Neuron (in vitro differentiated cells): ENCODE results near the gene CYP4F12.

Source experiments
- H2AFZ ChIP-seq: one replicate; pipeline ENCODE4 v1.6.1; 2013; ENCODE audit warnings: low read depth, mild to moderate bottlenecking, inconsistent platforms, low read length, moderate library complexity
- H3K27me3 ChIP-seq: one replicate; pipeline ENCODE4 v1.6.1; 2013; ENCODE audit warnings: low read length; ENCODE audit not compliant: insufficient read depth
- H3K36me3 ChIP-seq: one replicate; pipeline ENCODE4 v1.6.1; 2013; ENCODE audit warnings: low read length; ENCODE audit not compliant: insufficient read depth
- H3K4me1 ChIP-seq: one replicate; pipeline ENCODE4 v1.6.1; 2013; ENCODE audit warnings: low read length; ENCODE audit not compliant: insufficient read depth
- H3K4me3 ChIP-seq: 2 replicates; pipeline ENCODE4 v1.5.1; 2013; ENCODE audit warnings: mild to moderate bottlenecking, low read length, moderate library complexity
- H3K9me3 ChIP-seq: one replicate; pipeline ENCODE4 v1.6.1; 2013; ENCODE audit warnings: low read length

The CYP4F12 gene

DNA sequence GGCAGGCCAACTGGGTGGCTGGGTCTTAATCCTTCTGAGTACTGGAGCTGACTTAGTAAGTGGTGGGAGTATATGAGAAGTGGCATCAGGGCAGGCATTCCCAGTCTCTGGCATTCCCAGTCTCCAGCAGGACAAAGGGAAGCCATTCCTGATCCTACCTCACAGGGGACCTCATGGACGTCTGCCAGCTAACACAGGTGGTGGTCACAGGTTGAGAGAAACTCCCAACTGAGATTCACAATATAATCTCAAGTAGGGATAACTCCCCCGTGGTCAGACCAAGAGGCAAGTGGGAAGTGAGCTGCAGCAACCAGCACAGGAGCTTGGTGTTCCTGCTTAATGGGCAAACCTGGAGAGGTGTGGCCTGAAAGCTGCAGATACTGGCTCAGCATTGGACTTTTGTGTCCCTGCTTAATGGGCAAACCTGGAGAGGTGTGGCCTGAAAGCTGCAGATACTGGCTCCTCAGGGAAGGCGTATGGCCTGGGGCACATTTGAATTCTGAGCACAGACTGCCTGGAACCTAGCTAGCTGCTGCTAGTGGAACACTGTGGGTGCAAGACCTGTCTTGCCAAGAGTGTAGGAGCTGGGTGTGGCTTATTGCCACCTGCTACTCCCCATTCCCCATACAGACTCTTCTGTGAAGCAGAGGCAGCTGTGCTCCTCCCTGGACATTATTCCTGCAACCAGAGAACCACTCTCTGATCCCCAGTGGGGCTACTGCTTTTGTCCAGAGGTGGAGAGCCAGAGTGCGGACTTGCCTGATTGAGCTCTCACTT is 29.1 kb downstream of the CYP4F12 start:
- no peak overlapping the region for H3K4me3 ChIP-seq
- no peak overlapping the region for H2AFZ ChIP-seq
- H3K27me3 ChIP-seq: no peaks in the 10 kb centered on the region
- no peaks in the 10 kb centered on the region for H3K4me1 ChIP-seq
- H3K9me3 ChIP-seq: no peaks in the 10 kb centered on the region
- H3K36me3 ChIP-seq: no peaks in the 10 kb centered on the region

- Histone ChIP-seq H3K9me3 (no peaks in the 10 kb centered on the region), H3K4me3 (no peak overlapping the region)
Observed at GRCh38 chr19:15702534-15702930, 29.6 kb downstream of the CYP4F12 start.

GRCh38 chr19:15714638-15715037 is 41.8 kb downstream of the CYP4F12 start:
- H3K9me3 ChIP-seq: no peaks in the 10 kb centered on the region
- H3K4me1 ChIP-seq: no peaks in the 10 kb centered on the region
- no peaks in the 10 kb centered on the region for H3K27me3 ChIP-seq
- no peak overlapping the region for H2AFZ ChIP-seq
- no peaks in the 10 kb centered on the region for H3K36me3 ChIP-seq
- H3K4me3 ChIP-seq: no peak overlapping the region

More at GRCh38 chr19:15702534-15702930, 29.6 kb downstream of the CYP4F12 start:
- Histone ChIP-seq H2AFZ (no peak overlapping the region), H3K36me3 (no peaks in the 10 kb centered on the region), H3K4me1 (no peaks in the 10 kb centered on the region), H3K27me3 (no peaks in the 10 kb centered on the region)

DNA sequence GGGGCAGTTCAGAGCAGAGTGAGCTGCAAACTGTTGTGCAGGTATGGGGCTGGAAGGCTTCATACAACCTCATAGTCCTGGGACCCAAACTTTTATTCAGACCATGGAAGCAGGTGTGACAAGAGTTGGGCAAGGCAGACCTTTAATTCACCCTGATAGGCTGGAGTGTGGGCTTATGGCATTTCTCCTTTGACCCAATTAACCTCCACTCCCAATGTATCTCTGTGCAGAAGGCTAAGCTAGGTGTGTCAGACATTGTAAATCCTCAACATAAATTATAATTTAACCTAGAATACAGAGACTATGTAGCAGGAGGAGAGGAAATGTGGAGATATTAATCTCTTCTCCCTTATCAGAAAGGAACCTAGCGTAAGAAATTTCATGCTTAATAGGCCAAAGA is 42.8 kb downstream of the CYP4F12 start:
- no peaks in the 10 kb centered on the region for H3K9me3 ChIP-seq

GRCh38 chr19:15717809-15718208 is 44.9 kb downstream of the CYP4F12 start:
- no peaks in the 10 kb centered on the region for H3K27me3 ChIP-seq
- no peaks in the 10 kb centered on the region for H3K4me1 ChIP-seq
- no peak overlapping the region for H3K4me3 ChIP-seq
- H2AFZ ChIP-seq: no peak overlapping the region
- no peaks in the 10 kb centered on the region for H3K36me3 ChIP-seq
- H3K9me3 ChIP-seq: no peaks in the 10 kb centered on the region

More for the DNA sequence above, 42.8 kb downstream of the CYP4F12 start:
- H3K4me1 ChIP-seq: no peaks in the 10 kb centered on the region
- no peaks in the 10 kb centered on the region for H3K36me3 ChIP-seq
- no peaks in the 10 kb centered on the region for H3K27me3 ChIP-seq
- H2AFZ ChIP-seq: no peak overlapping the region
- no peak overlapping the region for H3K4me3 ChIP-seq

GRCh38 chr19:15721268-15721667 is 48.4 kb downstream of the CYP4F12 start:
- Histone ChIP-seq H3K9me3 (no peaks in the 10 kb centered on the region), H3K4me1 (no peaks in the 10 kb centered on the region)

DNA sequence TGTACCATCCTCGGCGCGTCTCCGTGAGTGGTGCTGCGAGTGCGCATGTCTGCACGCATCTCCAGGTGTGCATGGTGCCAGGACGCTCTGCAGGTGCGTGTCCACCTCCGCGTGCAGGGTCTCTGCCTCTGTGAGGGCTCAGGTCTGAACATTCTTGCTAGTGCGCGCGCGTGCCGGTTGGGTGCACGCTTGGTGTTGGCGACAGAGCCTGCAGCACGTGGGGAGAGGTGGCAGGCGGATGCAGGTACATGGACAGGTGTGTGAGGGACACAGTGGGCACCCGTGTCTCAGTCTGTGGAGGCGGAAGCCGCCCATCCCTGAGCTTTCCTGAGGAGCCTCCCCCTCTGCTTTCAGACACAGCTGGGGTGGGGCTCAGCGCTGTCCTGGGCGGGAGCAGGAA is 50.1 kb downstream of the CYP4F12 start:
- Histone ChIP-seq H3K9me3 (no peaks in the 10 kb centered on the region), H3K4me3 (no peak overlapping the region), H3K27me3 (peaks cover 5% of the 10 kb centered on the region), H3K4me1 (no peaks in the 10 kb centered on the region), H3K36me3 (no peaks in the 10 kb centered on the region), H2AFZ (no peak overlapping the region)

More at GRCh38 chr19:15721268-15721667, 48.4 kb downstream of the CYP4F12 start:
- Histone ChIP-seq H3K4me3 (no peak overlapping the region), H3K36me3 (no peaks in the 10 kb centered on the region), H2AFZ (no peak overlapping the region), H3K27me3 (peaks cover 5% of the 10 kb centered on the region)

GRCh38 chr19:15727724-15728123 is 54.8 kb downstream of the CYP4F12 start, which contains the start of gene OR10H2:
TSS of gene OR10H2 (plus strand) at chr19:15728024. CDS start at chr19:15728044, 20 bp downstream.
- no peak within 1 kb of the TSS for H2AFZ ChIP-seq
- H3K9me3 ChIP-seq: no peaks in the 10 kb centered on the region
- H3K4me1 ChIP-seq: no peaks in the 10 kb centered on the region
- H3K36me3 ChIP-seq: no peaks in the 10 kb centered on the region
- no peak within 1 kb of the TSS for H3K4me3 ChIP-seq
- H3K27me3 ChIP-seq: peaks cover 5% of the 10 kb centered on the region

GRCh38 chr19:15730538-15730937 is 57.7 kb downstream of the CYP4F12 start:
- Histone ChIP-seq H2AFZ (no peak overlapping the region), H3K27me3 (peaks cover 14% of the 10 kb centered on the region), H3K4me3 (no peak overlapping the region), H3K4me1 (no peaks in the 10 kb centered on the region), H3K36me3 (no peaks in the 10 kb centered on the region), H3K9me3 (no peaks in the 10 kb centered on the region)

GRCh38 chr19:15732388-15732787 is 59.5 kb downstream of the CYP4F12 start:
- Histone ChIP-seq H3K36me3 (no peaks in the 10 kb centered on the region), H3K27me3 (peaks cover 14% of the 10 kb centered on the region), H3K4me3 (no peak overlapping the region), H3K4me1 (no peaks in the 10 kb centered on the region), H2AFZ (no peak overlapping the region), H3K9me3 (no peaks in the 10 kb centered on the region)

GRCh38 chr19:15733895-15734294 is 61.0 kb downstream of the CYP4F12 start:
- peaks cover 14% of the 10 kb centered on the region for H3K27me3 ChIP-seq
- H3K4me3 ChIP-seq: no peak overlapping the region
- H2AFZ ChIP-seq: no peak overlapping the region
- H3K9me3 ChIP-seq: no peaks in the 10 kb centered on the region
- no peaks in the 10 kb centered on the region for H3K36me3 ChIP-seq
- H3K4me1 ChIP-seq: no peaks in the 10 kb centered on the region

GRCh38 chr19:15737722-15738121 is 64.8 kb downstream of the CYP4F12 start, which contains the start of gene OR10H3:
TSS of gene OR10H3 (plus strand) at chr19:15737985. CDS start at chr19:15741393, 3,408 bp downstream.
- Histone ChIP-seq H3K4me3 (no peak within 1 kb of the TSS), H3K27me3 (peaks cover 14% of the 10 kb centered on the region), H2AFZ (no peak within 1 kb of the TSS), H3K36me3 (no peaks in the 10 kb centered on the region), H3K9me3 (no peaks in the 10 kb centered on the region), H3K4me1 (no peaks in the 10 kb centered on the region)

- H2AFZ ChIP-seq: no peak overlapping the region
- no peaks in the 10 kb centered on the region for H3K36me3 ChIP-seq
- no peaks in the 10 kb centered on the region for H3K27me3 ChIP-seq
- no peaks in the 10 kb centered on the region for H3K9me3 ChIP-seq
- no peak overlapping the region for H3K4me3 ChIP-seq
- H3K4me1 ChIP-seq: no peaks in the 10 kb centered on the region
Observed at GRCh38 chr19:15740785-15741184, 67.9 kb downstream of the CYP4F12 start.
